Liver (tissue), 9 donors: Measurements from ENCODE around the gene FGF14. TPM values are rescaled to one million over a fixed set of nuclear protein-coding genes. Genes with fewer than 3 reads are reported as not detected.

Experiments used
- DNase-seq: peaks from one replicate; pipeline ENCODE4 v3.0.0-alpha.2; 2017; ENCODE audit warnings: low spot score
- H3K27ac ChIP-seq, 2 donors: one replicate each; pipeline ENCODE4 v1.7.0; 2013; ENCODE audit warnings: inconsistent platforms in 2 of 2, low read length in 2 of 2, control low read depth in 1 of 2, low read depth in 1 of 2, mild to moderate bottlenecking in 1 of 2
- H3K27me3 ChIP-seq, 4 donors: one replicate each; pipeline versions ENCODE4 v1.6.1 to v1.7.0; 2013; ENCODE audit warnings: low read length in 3 of 4, inconsistent platforms in 1 of 4, mild to moderate bottlenecking in 1 of 4, moderate library complexity in 1 of 4; ENCODE audit not compliant: control insufficient read depth in 4 of 4, insufficient read depth in 4 of 4
- H3K36me3 ChIP-seq, 4 donors: one replicate each; pipeline versions ENCODE4 v1.6.1 to v1.7.0; 2013; ENCODE audit warnings: low read length in 3 of 4, mild to moderate bottlenecking in 3 of 4, low read depth in 1 of 4, moderate library complexity in 1 of 4; ENCODE audit not compliant: control insufficient read depth in 4 of 4, insufficient read depth in 3 of 4
- H3K4me1 ChIP-seq, 4 donors: one replicate each; pipeline versions ENCODE4 v1.6.1 to v1.7.0; 2013; ENCODE audit warnings: low read length in 3 of 4, mild to moderate bottlenecking in 3 of 4, moderate library complexity in 1 of 4; ENCODE audit not compliant: control insufficient read depth in 4 of 4, insufficient read depth in 4 of 4
- H3K4me3 ChIP-seq, 3 donors: one replicate each; pipeline versions ENCODE4 v1.6.1 to v1.7.0; 2013; ENCODE audit warnings: low read length in 3 of 3, control low read depth in 1 of 3, low read depth in 1 of 3, mild to moderate bottlenecking in 1 of 3
- H3K9ac ChIP-seq, 2 donors: one replicate each; pipeline ENCODE4 v1.7.0; 2013; ENCODE audit warnings: low read length in 2 of 2, mild to moderate bottlenecking in 2 of 2, moderate library complexity in 2 of 2, control low read depth in 1 of 2, low read depth in 1 of 2
- H3K9me3 ChIP-seq, 4 donors: one replicate each; pipeline versions ENCODE4 v1.6.1 to v1.7.0; 2013; ENCODE audit warnings: low read length in 3 of 4; ENCODE audit not compliant: control insufficient read depth in 4 of 4
- EGR1 ChIP-seq, 2 donors: IDR thresholded peaks; 2 replicates each; pipeline ENCODE4 v1.6.1; 2016 to 2018; ENCODE audit warnings: antibody characterized with exemption in 2 of 2, low read depth in 2 of 2
- FOXA1 ChIP-seq: IDR thresholded peaks from 2 replicates; pipeline ENCODE4 v1.6.1; 2016; ENCODE audit warnings: antibody characterized with exemption
- FOXA2 ChIP-seq: IDR thresholded peaks from 2 replicates; pipeline ENCODE4 v1.6.1; 2016; ENCODE audit warnings: antibody characterized with exemption
- GABPA ChIP-seq, 2 donors: IDR thresholded peaks in 1 of 2; conservative IDR thresholded peaks in 1 of 2; 2 replicates each; pipeline ENCODE4 v1.6.1; 2016; ENCODE audit warnings: antibody characterized with exemption in 2 of 2, mild to moderate bottlenecking in 1 of 2, moderate library complexity in 1 of 2
- HNF4A ChIP-seq, 2 donors: conservative IDR thresholded peaks; 2 replicates each; pipeline ENCODE4 v1.6.1; 2016; ENCODE audit warnings: antibody characterized with exemption in 2 of 2, mild to moderate bottlenecking in 2 of 2
- HNF4G ChIP-seq: IDR thresholded peaks from 2 replicates; pipeline ENCODE4 v1.6.1; 2016; ENCODE audit warnings: antibody characterized with exemption
- JUND ChIP-seq, 2 donors: IDR thresholded peaks; 2 replicates each; pipeline ENCODE4 v1.6.1; 2016; ENCODE audit warnings: antibody characterized with exemption in 2 of 2
- NR2F2 ChIP-seq: IDR thresholded peaks from 2 replicates; pipeline ENCODE4 v1.6.1; 2016; ENCODE audit warnings: antibody characterized with exemption
- RAD21 ChIP-seq, 2 donors: IDR thresholded peaks; 2 replicates each; pipeline ENCODE4 v1.6.1; 2016; ENCODE audit warnings: antibody characterized with exemption in 2 of 2, mild to moderate bottlenecking in 2 of 2
- RXRA ChIP-seq, 2 donors: IDR thresholded peaks; 2 replicates each; pipeline ENCODE4 v1.6.1; 2017 to 2018; ENCODE audit warnings: antibody characterized with exemption in 2 of 2, mild to moderate bottlenecking in 1 of 2
- SP1 ChIP-seq: IDR thresholded peaks from 2 replicates; pipeline ENCODE4 v1.6.1; 2018; ENCODE audit warnings: antibody characterized with exemption, mild to moderate bottlenecking
- TAF1 ChIP-seq: conservative IDR thresholded peaks from 2 replicates; pipeline ENCODE4 v1.6.1; 2016; ENCODE audit warnings: antibody characterized with exemption, mild to moderate bottlenecking
- YY1 ChIP-seq: IDR thresholded peaks from 2 replicates; pipeline ENCODE4 v1.6.1; 2016; ENCODE audit warnings: antibody characterized with exemption, mild to moderate bottlenecking
- WGBS: extraction: QIAGEN DNeasy Blood & Tissue Kit; methylation state at CpG from one replicate; pipeline ENCODE4 v1.1.7; 2013; 5-methylcytosine and 5-hydroxymethylcytosine counted together
- polyA plus RNA-seq, 2 donors: library from polyadenylated mRNA; stranded (reverse) in 1 of 2; unstranded in 1 of 2; fragments of 200-250 nt in 1 of 2; fragments of >200 nt in 1 of 2; fragmentation: Nextera tagmentation in 1 of 2; extraction: Ambion mirVana in 1 of 2; gene quantifications; one replicate each; pipeline versions ENCODE4 v1.2.1 to v1.2.3, GENCODE V29; 2013 to 2015
- total RNA-seq, 2 donors: library from RNA; depleted of rRNA; stranded (reverse); fragments of >200 nt; gene quantifications; one replicate each; pipeline ENCODE4 v1.2.3, GENCODE V29; 2014
- TF ChIP-seq, protein P1 (sequence below): IDR thresholded peaks from 2 replicates; pipeline ENCODE4 v1.6.1; 2016; ENCODE audit warnings: antibody characterized with exemption
- TF ChIP-seq, protein P2 (sequence below): IDR thresholded peaks from 2 replicates; pipeline ENCODE4 v1.6.1; 2016; ENCODE audit warnings: antibody characterized with exemption
- TF ChIP-seq, protein P3 (sequence below): fragments of 150-350 bp; IDR thresholded peaks from 2 replicates; pipeline ENCODE4 v1.5.1; 2017; ENCODE audit warnings: improper control_type of control experiment, low read depth, low read length; ENCODE audit not compliant: missing input control
- TF ChIP-seq, protein P4 (sequence below): IDR thresholded peaks from 2 replicates; pipeline ENCODE4 v1.6.1; 2016; ENCODE audit warnings: antibody characterized with exemption, mild to moderate bottlenecking
- TF ChIP-seq, protein P5 (sequence below): IDR thresholded peaks from 2 replicates; pipeline ENCODE4 v1.6.1; 2016; ENCODE audit warnings: antibody characterized with exemption
- donor health status: healthy.
- donor health status: healthy.
- donor health status: healthy.
- donor health status: healthy.
- donor health status: healthy.

The FGF14 gene
- total and polyA plus RNA-seq, 4 donors: 0.05 to 3.3 (median 1.0) TPM

DNA sequence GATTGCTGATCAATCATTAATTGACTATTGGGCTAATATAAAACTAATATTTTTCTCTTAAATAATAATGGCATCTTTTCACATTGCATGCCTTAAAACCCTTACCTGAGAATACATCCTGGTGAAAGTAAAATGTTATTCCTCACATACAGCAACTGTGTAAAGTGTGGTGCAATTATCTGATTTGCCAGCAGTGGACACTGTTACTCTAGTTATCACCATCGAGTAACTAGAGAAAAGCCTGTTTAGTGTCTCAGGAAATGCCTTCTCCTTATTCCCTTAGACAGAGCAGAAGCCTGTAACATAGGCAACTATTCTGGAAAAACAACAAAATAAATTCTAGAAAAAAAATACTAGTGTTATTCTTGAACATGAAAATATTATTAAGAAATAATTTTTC lies 459.8 kb downstream of the FGF14 start:
- TF ChIP-seq, protein P1, sequence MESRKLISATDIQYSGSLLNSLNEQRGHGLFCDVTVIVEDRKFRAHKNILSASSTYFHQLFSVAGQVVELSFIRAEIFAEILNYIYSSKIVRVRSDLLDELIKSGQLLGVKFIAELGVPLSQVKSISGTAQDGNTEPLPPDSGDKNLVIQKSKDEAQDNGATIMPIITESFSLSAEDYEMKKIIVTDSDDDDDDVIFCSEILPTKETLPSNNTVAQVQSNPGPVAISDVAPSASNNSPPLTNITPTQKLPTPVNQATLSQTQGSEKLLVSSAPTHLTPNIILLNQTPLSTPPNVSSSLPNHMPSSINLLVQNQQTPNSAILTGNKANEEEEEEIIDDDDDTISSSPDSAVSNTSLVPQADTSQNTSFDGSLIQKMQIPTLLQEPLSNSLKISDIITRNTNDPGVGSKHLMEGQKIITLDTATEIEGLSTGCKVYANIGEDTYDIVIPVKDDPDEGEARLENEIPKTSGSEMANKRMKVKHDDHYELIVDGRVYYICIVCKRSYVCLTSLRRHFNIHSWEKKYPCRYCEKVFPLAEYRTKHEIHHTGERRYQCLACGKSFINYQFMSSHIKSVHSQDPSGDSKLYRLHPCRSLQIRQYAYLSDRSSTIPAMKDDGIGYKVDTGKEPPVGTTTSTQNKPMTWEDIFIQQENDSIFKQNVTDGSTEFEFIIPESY: no peak
- peak; percentile 83 to 88 for TF ChIP-seq RAD21 (IDR thresholded peaks at IDR 0.05)
- TF ChIP-seq, protein P2, sequence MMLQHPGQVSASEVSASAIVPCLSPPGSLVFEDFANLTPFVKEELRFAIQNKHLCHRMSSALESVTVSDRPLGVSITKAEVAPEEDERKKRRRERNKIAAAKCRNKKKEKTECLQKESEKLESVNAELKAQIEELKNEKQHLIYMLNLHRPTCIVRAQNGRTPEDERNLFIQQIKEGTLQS: no peak
- TF ChIP-seq, protein P3, sequence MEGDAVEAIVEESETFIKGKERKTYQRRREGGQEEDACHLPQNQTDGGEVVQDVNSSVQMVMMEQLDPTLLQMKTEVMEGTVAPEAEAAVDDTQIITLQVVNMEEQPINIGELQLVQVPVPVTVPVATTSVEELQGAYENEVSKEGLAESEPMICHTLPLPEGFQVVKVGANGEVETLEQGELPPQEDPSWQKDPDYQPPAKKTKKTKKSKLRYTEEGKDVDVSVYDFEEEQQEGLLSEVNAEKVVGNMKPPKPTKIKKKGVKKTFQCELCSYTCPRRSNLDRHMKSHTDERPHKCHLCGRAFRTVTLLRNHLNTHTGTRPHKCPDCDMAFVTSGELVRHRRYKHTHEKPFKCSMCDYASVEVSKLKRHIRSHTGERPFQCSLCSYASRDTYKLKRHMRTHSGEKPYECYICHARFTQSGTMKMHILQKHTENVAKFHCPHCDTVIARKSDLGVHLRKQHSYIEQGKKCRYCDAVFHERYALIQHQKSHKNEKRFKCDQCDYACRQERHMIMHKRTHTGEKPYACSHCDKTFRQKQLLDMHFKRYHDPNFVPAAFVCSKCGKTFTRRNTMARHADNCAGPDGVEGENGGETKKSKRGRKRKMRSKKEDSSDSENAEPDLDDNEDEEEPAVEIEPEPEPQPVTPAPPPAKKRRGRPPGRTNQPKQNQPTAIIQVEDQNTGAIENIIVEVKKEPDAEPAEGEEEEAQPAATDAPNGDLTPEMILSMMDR: peak; percentile 76
- Histone ChIP-seq H3K9me3 (no peaks in the 10 kb centered on the region), H3K27ac (no peak overlapping the region), H3K27me3 (no peaks in the 10 kb centered on the region), H3K9ac (no peak overlapping the region), H3K36me3 (no peaks in the 10 kb centered on the region), H3K4me1 (peaks cover 0 to 13% (median 12%) of the 10 kb centered on the region in 4 donors), H3K4me3 (no peak overlapping the region)
- no peak for DNase-seq
- WGBS: 1% methylated on average over 1 of the region's 1 CpG

DNA sequence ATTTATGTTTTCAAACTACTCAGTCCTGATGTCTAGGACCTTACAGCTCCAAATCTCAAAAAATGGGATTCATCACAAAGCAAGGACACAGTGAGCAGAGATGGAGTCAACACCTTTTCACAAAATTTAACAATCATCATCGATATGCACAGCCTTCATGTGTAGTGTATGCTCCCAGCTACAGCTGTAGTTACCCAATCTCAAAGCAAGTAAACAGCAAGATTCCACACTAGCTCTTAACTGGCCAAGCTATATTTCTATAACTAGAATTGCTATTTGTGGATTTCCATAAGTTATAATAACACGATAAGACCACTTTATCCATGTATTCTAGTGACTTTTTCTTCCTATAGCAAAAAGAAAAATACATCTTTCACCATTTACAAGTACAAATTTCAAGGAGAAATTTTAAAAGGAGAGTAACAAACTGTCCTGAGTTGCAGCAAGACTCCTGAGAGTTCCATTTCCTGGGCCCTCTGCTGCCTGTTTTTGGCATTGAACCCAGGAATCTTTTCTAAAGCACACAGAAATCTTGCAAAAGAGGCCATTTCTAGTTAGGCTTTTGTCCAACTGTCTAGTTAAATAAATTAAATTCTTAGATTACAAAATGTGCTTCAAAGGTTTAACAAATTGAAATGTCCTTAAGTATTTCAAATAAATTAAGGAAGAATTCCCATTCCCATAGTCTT lies 460.6 kb downstream of the FGF14 start:
- H3K9ac ChIP-seq: no peak overlapping the region
- no peak for DNase-seq
- peak; percentile 71 for TF ChIP-seq YY1
- TF ChIP-seq GABPA (IDR thresholded peaks at IDR 0.05 in 1 of 2, conservative IDR thresholded peaks at IDR 0.05 in 1 of 2): no peak
- TF ChIP-seq, protein P2: no peak
- no peak for TF ChIP-seq EGR1 (IDR thresholded peaks at IDR 0.05; ENCODE audit: low read depth in 2 of 2)
- TF ChIP-seq, protein P4, sequence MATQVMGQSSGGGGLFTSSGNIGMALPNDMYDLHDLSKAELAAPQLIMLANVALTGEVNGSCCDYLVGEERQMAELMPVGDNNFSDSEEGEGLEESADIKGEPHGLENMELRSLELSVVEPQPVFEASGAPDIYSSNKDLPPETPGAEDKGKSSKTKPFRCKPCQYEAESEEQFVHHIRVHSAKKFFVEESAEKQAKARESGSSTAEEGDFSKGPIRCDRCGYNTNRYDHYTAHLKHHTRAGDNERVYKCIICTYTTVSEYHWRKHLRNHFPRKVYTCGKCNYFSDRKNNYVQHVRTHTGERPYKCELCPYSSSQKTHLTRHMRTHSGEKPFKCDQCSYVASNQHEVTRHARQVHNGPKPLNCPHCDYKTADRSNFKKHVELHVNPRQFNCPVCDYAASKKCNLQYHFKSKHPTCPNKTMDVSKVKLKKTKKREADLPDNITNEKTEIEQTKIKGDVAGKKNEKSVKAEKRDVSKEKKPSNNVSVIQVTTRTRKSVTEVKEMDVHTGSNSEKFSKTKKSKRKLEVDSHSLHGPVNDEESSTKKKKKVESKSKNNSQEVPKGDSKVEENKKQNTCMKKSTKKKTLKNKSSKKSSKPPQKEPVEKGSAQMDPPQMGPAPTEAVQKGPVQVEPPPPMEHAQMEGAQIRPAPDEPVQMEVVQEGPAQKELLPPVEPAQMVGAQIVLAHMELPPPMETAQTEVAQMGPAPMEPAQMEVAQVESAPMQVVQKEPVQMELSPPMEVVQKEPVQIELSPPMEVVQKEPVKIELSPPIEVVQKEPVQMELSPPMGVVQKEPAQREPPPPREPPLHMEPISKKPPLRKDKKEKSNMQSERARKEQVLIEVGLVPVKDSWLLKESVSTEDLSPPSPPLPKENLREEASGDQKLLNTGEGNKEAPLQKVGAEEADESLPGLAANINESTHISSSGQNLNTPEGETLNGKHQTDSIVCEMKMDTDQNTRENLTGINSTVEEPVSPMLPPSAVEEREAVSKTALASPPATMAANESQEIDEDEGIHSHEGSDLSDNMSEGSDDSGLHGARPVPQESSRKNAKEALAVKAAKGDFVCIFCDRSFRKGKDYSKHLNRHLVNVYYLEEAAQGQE: no peak
- TF ChIP-seq RXRA (IDR thresholded peaks at IDR 0.05): no peak
- TF ChIP-seq TAF1: no peak
- TF ChIP-seq, protein P5, sequence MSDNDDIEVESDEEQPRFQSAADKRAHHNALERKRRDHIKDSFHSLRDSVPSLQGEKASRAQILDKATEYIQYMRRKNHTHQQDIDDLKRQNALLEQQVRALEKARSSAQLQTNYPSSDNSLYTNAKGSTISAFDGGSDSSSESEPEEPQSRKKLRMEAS: no peak
- TF ChIP-seq, protein P3: peak; percentile 72
- TF ChIP-seq JUND (IDR thresholded peaks at IDR 0.05): no peak
- TF ChIP-seq HNF4A (conservative IDR thresholded peaks at IDR 0.05): peak; percentile 14 to 30
- no peak for TF ChIP-seq FOXA1
- TF ChIP-seq, protein P1: no peak
- peak; percentile 70 to 77 for TF ChIP-seq RAD21 (IDR thresholded peaks at IDR 0.05)
- TF ChIP-seq NR2F2: no peak
- no peak for TF ChIP-seq SP1
- no peak for TF ChIP-seq FOXA2
- no peak for TF ChIP-seq HNF4G
- H3K27ac ChIP-seq: no peak overlapping the region
- peaks cover 0 to 13% (median 12%) of the 10 kb centered on the region in 4 donors for H3K4me1 ChIP-seq
- no peaks in the 10 kb centered on the region for H3K9me3 ChIP-seq
- H3K36me3 ChIP-seq: no peaks in the 10 kb centered on the region
- no peaks in the 10 kb centered on the region for H3K27me3 ChIP-seq
- H3K4me3 ChIP-seq: no peak overlapping the region
- WGBS: 30% methylated on average over 2 of the region's 2 CpGs
